GM21515 (cell line): ENCODE results near the gene BLTP2.
A peak's percentile ranks its signal among the peaks of the same experiment; 100 is the strongest.
"Not testable (repeated sequence)": the region's sequence is repeated elsewhere in the genome, so short reads cannot be mapped to it uniquely, and the experiment has no call there.

Source experiments
- ATAC-seq: cut with Tn5 transposase; IDR thresholded peaks from one replicate; pipeline ENCODE4 v1.9.1; 2021; ENCODE audit not compliant: unreplicated experiment

The BLTP2 gene

DNA sequence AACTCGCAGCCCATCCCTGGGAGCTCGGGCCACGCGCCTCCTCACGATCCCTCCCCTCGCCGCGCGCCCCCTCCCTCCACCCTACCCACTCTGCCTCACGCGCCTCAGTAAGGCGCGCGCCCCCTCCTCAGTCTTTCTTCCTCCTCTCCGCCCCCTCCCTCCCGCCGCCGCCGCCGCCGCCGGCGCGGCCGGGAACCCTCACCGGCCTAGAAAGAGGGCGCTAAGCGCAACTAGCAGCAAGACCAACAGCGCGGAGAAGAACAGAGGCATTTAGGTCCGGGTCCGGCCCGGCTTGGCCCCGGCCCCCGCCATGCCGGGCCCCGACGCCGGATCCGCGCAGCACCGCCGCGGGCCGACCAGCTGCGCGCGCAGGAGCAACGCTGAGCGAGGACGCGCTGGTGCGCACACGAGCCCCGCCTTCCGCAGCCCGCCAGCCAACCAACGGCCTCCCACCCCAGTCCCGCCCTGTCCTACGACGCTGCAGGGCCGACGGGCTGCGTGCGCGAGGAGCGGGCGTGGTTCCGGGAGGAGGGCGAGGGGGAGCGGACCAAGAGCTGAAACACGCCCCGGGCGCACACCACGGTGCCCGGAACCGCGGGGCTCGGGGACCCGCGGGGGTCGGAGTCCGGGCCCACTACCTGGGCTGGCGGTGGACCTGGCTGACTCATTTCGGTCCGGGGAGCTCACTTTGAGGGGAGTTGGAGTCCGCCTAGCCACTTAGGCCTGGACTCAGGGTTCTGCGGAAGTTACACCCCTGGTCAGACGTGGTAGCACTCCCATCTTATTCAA is at the start of gene BLTP2:
Gene BLTP2 (minus strand): TSS at position 372 of the 789 bp plus-strand sequence. CDS start 102 bp downstream, at position 270.
- peak; percentile 90 for ATAC-seq

DNA sequence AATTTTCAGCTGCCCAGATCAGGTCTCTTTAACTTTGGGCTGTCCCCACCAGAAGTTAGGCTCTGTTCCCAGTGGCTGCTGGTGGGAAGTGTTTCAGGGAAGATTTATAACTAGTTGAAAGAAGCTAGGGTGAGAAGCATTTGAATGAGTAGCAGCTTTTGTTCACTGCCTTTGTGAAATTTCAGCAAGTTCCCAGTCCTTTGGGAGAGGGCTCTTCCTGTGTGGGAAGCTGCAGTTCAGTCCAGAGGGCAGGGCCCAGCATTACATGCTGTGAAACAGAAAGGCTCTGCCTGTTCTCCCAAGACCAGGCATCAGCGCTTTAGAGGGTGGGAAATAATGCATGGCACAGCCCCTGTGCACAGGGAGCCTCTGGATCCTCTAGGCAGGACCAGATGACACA is 48.9 kb upstream of the BLTP2 start:
- ATAC-seq, result no peak

DNA sequence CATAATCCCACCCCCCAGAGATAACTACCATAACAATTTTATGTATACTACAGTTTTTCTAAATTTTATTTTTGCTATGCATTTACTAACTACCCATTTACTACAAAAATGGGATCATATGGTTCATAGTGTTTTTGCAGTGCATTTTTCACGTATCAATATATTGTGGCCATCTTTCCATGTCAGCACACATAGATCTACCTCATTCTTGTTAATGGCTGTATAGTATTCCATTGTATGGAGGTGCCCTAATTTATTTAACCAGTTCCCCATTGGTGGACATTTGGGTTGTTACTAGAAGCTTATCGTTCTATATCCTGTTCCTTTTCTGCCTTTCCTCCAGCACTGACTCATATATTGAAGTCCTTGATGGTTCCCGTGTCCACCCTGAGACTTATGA is 44.1 kb upstream of the BLTP2 start:
- no peak for ATAC-seq

DNA sequence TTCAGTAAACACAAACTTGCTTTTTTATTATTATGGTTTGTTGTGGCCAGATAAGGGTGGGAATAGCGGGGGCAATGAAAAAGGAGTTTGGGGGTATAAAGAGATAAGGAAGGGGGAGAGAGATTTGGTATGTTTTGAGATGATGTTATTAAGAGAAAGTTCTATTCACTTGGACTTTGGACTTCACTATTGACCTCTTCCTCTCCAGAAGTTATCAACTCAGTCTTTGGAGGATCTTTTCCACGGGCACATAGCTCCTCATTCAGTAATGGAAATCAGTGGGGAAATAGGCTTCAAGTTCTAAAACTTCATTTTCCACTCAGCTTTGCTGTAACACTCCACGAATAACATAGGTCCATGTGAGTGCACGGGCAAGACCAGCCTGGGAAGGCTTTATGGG is 43.5 kb upstream of the BLTP2 start:
- no peak for ATAC-seq

DNA sequence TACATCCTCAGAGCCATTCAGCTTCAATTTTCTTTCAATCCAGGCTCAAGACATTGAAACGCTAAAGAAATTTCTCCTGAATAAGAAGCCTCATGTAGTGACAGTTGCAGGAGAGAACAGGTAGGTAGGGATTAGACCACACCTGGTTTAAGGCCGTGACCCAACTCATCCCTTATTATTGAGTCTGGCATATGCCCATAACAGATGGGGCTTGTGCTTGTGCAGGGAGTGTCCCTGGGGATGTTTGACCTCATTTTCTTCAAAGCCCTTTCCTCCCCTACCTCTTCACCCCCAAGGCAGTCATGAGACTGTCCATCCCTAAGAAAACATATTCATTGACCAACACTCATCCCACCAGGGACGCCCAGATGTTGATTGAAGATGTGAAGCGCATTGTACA is 41.3 kb upstream of the BLTP2 start:
- no peak for ATAC-seq

GRCh38 chr17:28685366-28685765 is 40.4 kb upstream of the BLTP2 start:
- ATAC-seq, result no peak

- no peak for ATAC-seq
Observed at GRCh38 chr17:28684963-28685362, 40.0 kb upstream of the BLTP2 start.

- ATAC-seq, result no peak
Observed at GRCh38 chr17:28682655-28683054, 37.7 kb upstream of the BLTP2 start.

DNA sequence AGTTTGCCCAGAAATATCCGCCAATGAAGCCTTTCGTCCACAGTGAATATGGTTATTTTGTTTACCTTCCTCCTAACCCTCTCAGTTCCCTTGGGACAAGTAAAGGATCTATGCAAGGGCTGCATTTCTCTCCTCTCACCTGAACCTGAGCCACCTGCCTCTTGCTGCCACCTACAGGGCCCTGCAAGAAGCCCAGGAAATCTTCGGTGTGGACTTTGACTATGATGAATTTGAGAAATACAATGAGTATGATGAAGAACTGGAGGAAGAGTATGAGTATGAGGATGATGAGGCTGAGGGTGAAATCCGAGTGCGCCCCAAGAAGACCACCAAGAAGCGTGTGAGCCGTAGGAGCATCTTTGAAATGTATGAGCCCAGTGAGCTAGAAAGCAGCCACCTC is 31.0 kb upstream of the BLTP2 start:
- no peak for ATAC-seq

DNA sequence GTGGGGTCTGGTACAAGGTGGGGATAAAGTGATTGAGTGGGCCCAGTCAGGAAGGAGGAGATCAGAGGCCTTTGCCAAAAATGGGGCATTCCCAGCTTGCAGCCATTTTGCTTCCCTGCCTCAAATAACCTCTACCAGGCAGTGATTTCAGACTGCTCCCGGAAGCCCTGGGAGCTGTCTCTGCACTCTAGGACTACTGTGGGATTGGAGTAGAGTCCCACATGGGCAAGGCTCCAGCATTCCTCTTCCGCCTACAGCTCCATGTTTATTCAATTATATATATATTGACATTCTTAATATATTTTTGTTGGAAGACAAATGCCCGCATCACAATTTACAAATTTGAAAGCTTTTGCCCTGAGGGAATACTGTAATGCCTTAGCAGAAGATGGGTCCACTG is 30.5 kb upstream of the BLTP2 start:
- ATAC-seq, result no peak

GRCh38 chr17:28669918-28670317 is 25.0 kb upstream of the BLTP2 start:
- no peak for ATAC-seq

- ATAC-seq, result no peak
Observed at GRCh38 chr17:28667870-28668269, 22.9 kb upstream of the BLTP2 start.

- no peak for ATAC-seq
Observed at GRCh38 chr17:28665994-28666393, 21.0 kb upstream of the BLTP2 start.

GRCh38 chr17:28663723-28664122 is 18.8 kb upstream of the BLTP2 start:
- no peak for ATAC-seq

DNA sequence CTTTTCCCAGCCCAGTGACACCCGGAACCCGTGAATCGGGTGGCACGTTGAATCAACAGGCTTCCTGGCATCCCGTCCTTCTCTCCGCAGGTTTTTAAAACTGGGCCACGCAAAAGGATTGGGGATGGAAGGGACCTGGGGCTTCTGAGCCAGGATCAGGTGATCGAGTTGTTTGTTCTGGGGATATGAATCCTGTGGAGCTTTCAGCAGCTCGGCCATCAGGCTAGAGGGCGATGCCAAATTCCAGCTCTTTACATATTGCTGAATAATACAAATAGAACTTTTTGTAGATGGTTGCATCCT is 17.5 kb upstream of the BLTP2 start:
- no peak for ATAC-seq

DNA sequence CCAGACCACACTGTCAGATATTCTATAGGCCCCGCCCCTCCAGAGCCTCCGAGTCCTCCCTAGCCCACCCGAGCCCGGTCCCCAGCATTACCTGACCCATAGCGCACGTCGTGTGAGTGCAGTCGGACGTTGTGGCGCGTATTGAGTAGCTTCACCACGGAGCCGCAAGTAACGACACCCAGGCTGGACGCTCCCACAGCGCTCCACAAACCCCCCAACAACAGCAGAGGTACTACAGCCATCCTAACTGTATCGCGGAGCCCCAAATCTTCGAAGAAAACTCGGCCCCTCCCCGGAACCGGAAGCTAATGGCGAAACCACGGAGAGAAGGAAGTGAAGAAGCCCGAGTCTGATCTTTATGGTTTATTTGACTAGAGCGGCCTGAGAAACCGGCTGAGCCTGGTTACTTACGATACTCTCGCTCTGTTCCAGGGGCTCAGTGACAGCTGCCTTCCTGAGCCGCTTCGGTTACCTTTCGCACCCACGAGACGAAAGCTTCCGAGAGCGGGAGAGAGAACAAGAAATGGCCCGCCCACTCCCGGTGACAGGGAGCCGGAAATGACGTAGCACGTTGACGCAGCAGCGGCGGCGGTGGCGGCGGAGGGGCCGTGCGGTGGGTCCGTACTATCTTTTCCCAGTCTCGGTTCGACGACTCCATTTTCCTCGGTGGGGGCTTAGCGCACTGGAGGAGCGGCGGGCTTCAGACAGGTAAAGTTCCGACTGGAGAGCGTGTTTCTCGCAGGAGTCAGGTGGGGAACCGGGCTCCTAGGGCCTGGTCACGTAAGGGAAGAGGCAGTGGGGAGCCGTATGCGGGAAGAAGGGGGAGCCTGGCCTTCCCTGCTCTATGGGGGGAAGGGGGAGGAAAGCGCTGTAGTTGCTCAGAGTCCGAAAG is 16.9 kb upstream of the BLTP2 start, which contains the start of the genes SDF2 and SUPT6H:
Gene SDF2 (minus strand): TSS at position 272 of the 892 bp plus-strand sequence. CDS start 30 bp downstream, at position 242.
Gene SUPT6H (plus strand): TSS at position 571 of the 892 bp plus-strand sequence. CDS start 11,197 bp downstream, outside the sequence.
- ATAC-seq, result peak; percentile 75

DNA sequence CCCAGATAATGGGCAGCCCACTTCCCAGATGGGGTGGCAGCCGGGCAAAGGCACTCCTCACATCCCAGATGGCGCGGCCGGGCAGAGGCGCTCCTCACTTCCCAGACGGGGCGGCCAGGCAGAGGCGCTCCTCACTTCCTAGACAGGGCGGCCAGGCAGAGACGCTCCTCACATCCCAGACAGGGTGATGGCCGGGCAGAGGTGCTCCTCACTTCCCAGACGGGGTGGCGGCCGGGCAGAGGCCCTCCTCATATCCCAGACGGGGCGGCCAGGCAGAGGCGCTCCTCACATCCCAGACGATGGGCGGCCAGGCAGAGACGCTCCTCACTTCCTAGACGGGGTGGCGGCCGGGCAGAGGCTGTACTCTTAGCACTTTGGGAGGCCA is 14.5 kb upstream of the BLTP2 start:
- ATAC-seq, result not testable (repeated sequence)

- not testable (repeated sequence) for ATAC-seq
Observed at GRCh38 chr17:28658766-28659496, 14.0 kb upstream of the BLTP2 start.

DNA sequence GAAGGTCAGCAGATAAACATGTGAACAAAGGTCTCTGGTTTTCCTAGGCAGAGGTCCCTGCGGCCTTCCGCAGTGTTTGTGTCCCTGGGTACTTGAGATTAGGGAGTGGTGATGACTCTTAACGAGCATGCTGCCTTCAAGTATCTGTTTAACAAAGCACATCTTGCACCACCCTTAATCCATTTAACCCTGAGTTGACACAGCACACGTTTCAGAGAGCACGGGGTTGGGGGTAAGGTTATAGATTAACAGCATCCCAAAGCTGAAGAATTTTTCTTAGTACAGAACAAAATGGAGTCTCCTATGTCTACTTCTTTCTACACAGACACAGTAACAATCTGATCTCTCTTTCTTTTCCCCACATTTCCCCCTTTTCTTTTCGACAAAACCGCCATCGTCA is 13.4 kb upstream of the BLTP2 start:
- ATAC-seq, result not testable (repeated sequence)

- ATAC-seq, result no peak
Observed at GRCh38 chr17:28657756-28658155, 12.8 kb upstream of the BLTP2 start.

DNA sequence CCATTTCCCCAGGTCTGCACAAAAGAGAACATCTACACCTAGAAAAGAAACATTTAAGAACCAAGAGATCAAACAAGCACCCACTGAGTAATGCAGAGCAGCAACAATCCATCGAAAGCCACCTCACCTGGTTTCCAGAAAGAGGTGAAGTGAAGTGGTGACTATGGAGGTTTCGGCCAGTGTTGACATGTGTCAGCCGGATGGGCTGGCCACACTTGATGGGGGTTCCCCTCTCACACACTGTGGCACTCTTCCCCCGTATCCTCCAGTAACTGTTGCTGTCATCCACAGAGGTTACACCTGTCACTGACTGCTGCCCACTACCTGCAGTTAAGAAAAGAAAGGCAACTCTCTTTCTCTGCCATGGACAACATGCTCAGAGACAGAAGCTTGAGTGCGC is 10.2 kb upstream of the BLTP2 start:
- no peak for ATAC-seq
